PC-9 (cell line): ENCODE measurements around the gene FSIP1. TPM values are rescaled to one million over a fixed set of nuclear protein-coding genes. Genes with fewer than 3 reads are reported as not detected.

ENCODE experiments used
- BruUV-seq: library from RNA; stranded (reverse); fragments of 400-500 nt; replicated peaks from 2 replicates; lab custom pipeline; 2021; lab: Mats Ljungman, UMichigan
- CTCF ChIA-PET: fragments of 300-600 bp; sonication (Branson Sonifier 250); formaldehyde crosslinking; loops from one replicate; lab custom pipeline; 2022; ENCODE audit warnings: antibody characterized with exemption; lab: Charles Lee
- POLR2A ChIA-PET: fragments of 300-600 bp; sonication (Branson Sonifier 250); formaldehyde crosslinking; loops from one replicate; lab custom pipeline; 2022; ENCODE audit warnings: antibody characterized with exemption; ENCODE audit not compliant: unreplicated experiment; lab: Charles Lee
- DNase-seq, 2 experiments: peaks; one replicate each; pipeline versions ENCODE4 v3.0.0 to v3.0.0-alpha.2; 2015 to 2022; ENCODE audit warnings: mixed read lengths in 1 of 2
- H2AFZ ChIP-seq: fragments of 200-600 bp; sonication (generic); 2 replicates; pipeline ENCODE4 v1.8.1; 2017; ENCODE audit warnings: antibody characterized with exemption
- H3F3A ChIP-seq: fragments of 200-600 bp; sonication (generic); 2 replicates; pipeline ENCODE4 v1.8.1; 2017; ENCODE audit warnings: antibody characterized with exemption, mild to moderate bottlenecking, low read depth; ENCODE audit not compliant: insufficient read depth
- H3K27ac ChIP-seq: fragments of 200-600 bp; sonication (generic); 2 replicates; pipeline ENCODE4 v1.6.1; 2016; ENCODE audit warnings: mixed run types
- H3K27me3 ChIP-seq: fragments of 200-600 bp; sonication (generic); 2 replicates; pipeline ENCODE4 v1.6.1; 2016; ENCODE audit warnings: low read depth, mixed run types; ENCODE audit not compliant: insufficient read depth
- H3K36me3 ChIP-seq: fragments of 200-600 bp; sonication (generic); 2 replicates; pipeline ENCODE4 v1.6.1; 2016; ENCODE audit warnings: low read depth, mixed run types
- H3K4me1 ChIP-seq: fragments of 200-600 bp; sonication (generic); replicated peaks from 2 replicates; pipeline ENCODE4 v1.6.1; 2016; ENCODE audit warnings: mixed run types; ENCODE audit not compliant: insufficient read depth
- H3K4me2 ChIP-seq: fragments of 200-600 bp; sonication (generic); 2 replicates; pipeline ENCODE4 v1.6.1; 2017; ENCODE audit warnings: mixed run types
- H3K4me3 ChIP-seq: fragments of 200-600 bp; sonication (generic); 2 replicates; pipeline ENCODE4 v1.6.1; 2016; ENCODE audit warnings: mixed run types
- H3K79me2 ChIP-seq: fragments of 200-600 bp; sonication (generic); 2 replicates; pipeline ENCODE4 v1.6.1; 2017; ENCODE audit warnings: low read depth, mixed run types
- H3K9me2 ChIP-seq: fragments of 200-600 bp; sonication (generic); 2 replicates; pipeline ENCODE4 v1.8.1; 2017; ENCODE audit warnings: mild to moderate bottlenecking; ENCODE audit not compliant: insufficient read depth
- H3K9me3 ChIP-seq: fragments of 200-600 bp; sonication (generic); 2 replicates; pipeline ENCODE4 v1.8.1; 2016; ENCODE audit warnings: low read depth; ENCODE audit not compliant: insufficient read depth
- H4K20me1 ChIP-seq: fragments of 200-600 bp; sonication (generic); 2 replicates; pipeline ENCODE4 v1.8.1; 2017; ENCODE audit not compliant: insufficient read depth
- CTCF ChIP-seq: fragments of 200-600 bp; sonication (generic); conservative IDR thresholded peaks from 2 replicates; pipeline ENCODE4 v1.6.1; 2017; ENCODE audit warnings: mixed run types, antibody characterized with exemption, mild to moderate bottlenecking, moderate library complexity
- EZH2 ChIP-seq: fragments of 200-600 bp; sonication (generic); IDR thresholded peaks from 2 replicates; pipeline ENCODE4 v1.8.0; 2017; ENCODE audit warnings: antibody characterized with exemption, low read depth
- intact Hi-C: fragments of 100-400 bp; cut with micrococcal nuclease; formaldehyde crosslinking; loops from one replicate; pipeline ENCODE4 v1.10.0; 2022; ENCODE audit not compliant: unreplicated experiment
- total RNA-seq: library from RNA; stranded (reverse); gene quantifications from 2 replicates; pipeline ENCODE4 v1.2.3, GENCODE V29; 2021

Gene FSIP1
- total RNA-seq, 1 experiment from 2014 or later = 1.2 TPM

DNA sequence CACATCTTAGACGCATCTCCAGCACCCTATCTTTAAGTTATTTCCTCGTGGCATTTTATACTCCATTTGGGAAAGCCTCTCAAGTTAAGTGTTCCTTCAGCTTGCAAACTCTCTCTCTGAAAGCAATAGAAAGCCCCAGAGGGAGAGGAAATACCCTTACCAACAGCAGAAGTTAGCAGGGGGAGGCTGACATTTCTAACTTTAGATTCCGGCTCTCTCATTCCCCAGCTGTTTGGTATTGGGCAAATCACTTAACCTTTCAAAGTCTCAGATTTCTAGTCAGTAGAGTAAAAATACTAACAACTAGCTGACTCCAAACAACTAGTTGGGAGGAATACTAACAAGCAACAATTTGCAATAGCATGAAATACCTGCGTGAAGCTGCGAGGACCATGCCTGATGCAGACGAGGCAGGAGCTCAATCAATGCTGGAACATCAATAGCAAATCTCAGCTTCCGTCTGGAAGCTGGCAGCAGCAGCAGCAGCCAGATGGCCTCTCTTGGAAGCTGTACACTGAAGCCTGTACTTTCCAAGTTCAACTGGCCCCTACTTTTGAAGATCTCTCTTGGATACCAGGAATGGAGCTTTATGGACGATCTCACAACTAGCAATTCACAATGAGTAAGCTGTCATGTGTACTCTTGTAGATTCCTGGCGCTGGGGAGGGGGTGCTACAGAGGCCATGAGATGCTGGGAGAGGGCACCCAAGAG lies 153.9 kb downstream of the FSIP1 start:
- ChIA-PET CTCF (no interaction called here), POLR2A (no interaction called here)
- Histone ChIP-seq H2AFZ (no peak overlapping the region), H3K27me3 (no peaks in the 10 kb centered on the region), H3K9me3 (no peaks in the 10 kb centered on the region), H3K4me3 (no peak overlapping the region), H4K20me1 (no peaks in the 10 kb centered on the region), H3K9me2 (no peaks in the 10 kb centered on the region), H3F3A (peaks cover 4% of the 10 kb centered on the region; the same call in 1 of the 2 replicates), H3K4me1 (peaks cover 12% of the 10 kb centered on the region), H3K36me3 (no peaks in the 10 kb centered on the region), H3K79me2 (no peaks in the 10 kb centered on the region), H3K4me2 (no peak overlapping the region), H3K27ac (no peak overlapping the region)
- TF ChIP-seq EZH2 = no peak
- DNase-seq = no peak
- intact Hi-C loops = no loop called here
- BruUV-seq = no TSS peak

DNA sequence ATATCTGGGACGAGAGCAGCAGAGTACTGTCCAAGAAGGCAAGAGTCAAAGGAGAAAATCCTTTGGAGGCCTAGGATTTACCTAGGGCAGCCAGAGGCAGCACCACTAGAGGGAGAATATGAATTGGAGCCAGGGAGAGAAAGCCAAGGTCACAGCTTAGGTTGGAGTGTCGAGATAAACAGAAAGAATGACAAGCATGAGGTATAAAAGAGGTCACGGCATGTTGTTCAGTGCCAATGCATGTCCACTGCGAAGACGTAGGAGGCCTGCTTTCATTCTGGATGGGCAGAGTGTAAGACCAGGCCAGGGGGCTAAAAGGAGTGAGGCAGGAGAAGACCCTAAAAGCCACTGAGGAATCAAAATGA lies 154.5 kb downstream of the FSIP1 start:
- CTCF ChIA-PET = no interaction called here
- POLR2A ChIA-PET = no interaction called here

GRCh38 chr15:39627451-39628143 lies 155.0 kb downstream of the FSIP1 start:
- Histone ChIP-seq H3F3A (peaks cover 4% of the 10 kb centered on the region; the same call in 1 of the 2 replicates), H3K4me2 (no peak overlapping the region), H3K79me2 (no peaks in the 10 kb centered on the region), H3K36me3 (no peaks in the 10 kb centered on the region), H3K9me2 (no peaks in the 10 kb centered on the region), H3K4me1 (peaks cover 12% of the 10 kb centered on the region), H3K4me3 (no peak overlapping the region), H3K27me3 (no peaks in the 10 kb centered on the region), H3K27ac (no peak overlapping the region), H4K20me1 (no peaks in the 10 kb centered on the region), H2AFZ (no peak overlapping the region), H3K9me3 (no peaks in the 10 kb centered on the region)
- ChIA-PET CTCF (no interaction called here), POLR2A (no interaction called here)
- TF ChIP-seq EZH2 = no peak
- no peak for TF ChIP-seq CTCF
- no TSS peak for BruUV-seq
- no peak for DNase-seq
- intact Hi-C loops = no loop called here

More for the DNA sequence above, 154.5 kb downstream of the FSIP1 start:
- intact Hi-C loops = no loop called here
- TF ChIP-seq CTCF = no peak
- no peak for TF ChIP-seq EZH2
- DNase-seq = no peak
- H3K9me2 ChIP-seq = no peaks in the 10 kb centered on the region
- no peak overlapping the region for H3K4me2 ChIP-seq
- H3K4me1 ChIP-seq = peaks cover 12% of the 10 kb centered on the region
- no TSS peak for BruUV-seq
- no peaks in the 10 kb centered on the region for H3K27me3 ChIP-seq
- H3K4me3 ChIP-seq = no peak overlapping the region
- no peak overlapping the region for H2AFZ ChIP-seq
- no peaks in the 10 kb centered on the region for H3K79me2 ChIP-seq
- H3F3A ChIP-seq = peaks cover 4% of the 10 kb centered on the region; the same call in 1 of the 2 replicates
- no peaks in the 10 kb centered on the region for H3K36me3 ChIP-seq
- H3K27ac ChIP-seq = no peak overlapping the region
- no peaks in the 10 kb centered on the region for H4K20me1 ChIP-seq
- H3K9me3 ChIP-seq = no peaks in the 10 kb centered on the region
